H1 (cell line): Measurements from ENCODE around the gene SLC22A23. TPM values are rescaled to one million over a fixed set of nuclear protein-coding genes. Genes with fewer than 3 reads are reported as not detected.

Source experiments
- CTCF ChIA-PET: fragments of 300-600 bp; sonication (Branson Sonifier 250); formaldehyde crosslinking; loops from one replicate; lab custom pipeline; 2021; ENCODE audit not compliant: partially characterized antibody; lab: Charles Lee
- POLR2A ChIA-PET: fragments of 300-600 bp; sonication (Branson Sonifier 250); formaldehyde crosslinking; loops from one replicate; lab custom pipeline; 2021; ENCODE audit warnings: inconsistent platforms; ENCODE audit not compliant: partially characterized antibody; lab: Charles Lee
- DNase-seq, 2 experiments: peaks; one replicate each; pipeline versions ENCODE4 v3.0.0 to v3.0.0-alpha.2; 2010 to 2022; ENCODE audit warnings: low spot score in 2 of 2, low read depth in 1 of 2, mixed read lengths in 1 of 2
- FAIRE-seq: peaks from 2 replicates; lab custom pipeline; 2011; peaks lifted over from hg19 to GRCh38; lab: Jason Lieb, UNC
- H2AFZ ChIP-seq: 2 replicates; pipeline ENCODE4 v1.8.1; 2012; ENCODE audit warnings: low read length, inconsistent platforms
- H2AK5ac ChIP-seq: 2 replicates; pipeline ENCODE4 v1.6.1; 2013; ENCODE audit warnings: low read depth, low read length
- H2BK120ac ChIP-seq: replicated peaks from 2 replicates; pipeline ENCODE3; 2013; ENCODE audit warnings: low read depth, low read length, inconsistent platforms
- H2BK12ac ChIP-seq: 2 replicates; pipeline ENCODE4 v1.6.1; 2013; ENCODE audit warnings: low read depth, low read length
- H2BK15ac ChIP-seq: 2 replicates; pipeline ENCODE4 v1.6.1; 2013; ENCODE audit warnings: low read length
- H2BK20ac ChIP-seq: 2 replicates; pipeline ENCODE4 v1.6.1; 2013; ENCODE audit warnings: low read length
- H2BK5ac ChIP-seq: 2 replicates; pipeline ENCODE4 v1.6.1; 2013; ENCODE audit warnings: low read depth, low read length
- H3K14ac ChIP-seq: 2 replicates; pipeline ENCODE4 v1.6.1; 2013; ENCODE audit warnings: inconsistent platforms; ENCODE audit not compliant: insufficient read length
- H3K18ac ChIP-seq: 2 replicates; pipeline ENCODE4 v1.6.1; 2013; ENCODE audit warnings: low read length; ENCODE audit errors: extremely low read depth
- H3K23ac ChIP-seq: 2 replicates; pipeline ENCODE4 v1.6.1; 2013; ENCODE audit warnings: inconsistent platforms; ENCODE audit not compliant: insufficient read length
- H3K23me2 ChIP-seq: 2 replicates; pipeline ENCODE4 v1.6.1; 2013; ENCODE audit warnings: low read depth, low read length
- H3K27ac ChIP-seq: 2 replicates; pipeline ENCODE4 v1.6.1; 2011; ENCODE audit warnings: low read depth, low read length, inconsistent platforms
- H3K27me3 ChIP-seq, 4 experiments: replicated peaks in 1 of 4; 1 replicate in 1 of 4; 2 replicates in 3 of 4; pipeline versions ENCODE4 v1.6.1 to v1.8.1; 2011 to 2013; ENCODE audit warnings: low read length in 3 of 4, mild to moderate bottlenecking in 3 of 4, inconsistent platforms in 2 of 4, mixed read lengths in 2 of 4, moderate library complexity in 1 of 4; ENCODE audit not compliant: control insufficient read depth in 3 of 4, insufficient read depth in 3 of 4; ENCODE audit errors: extremely low read depth in 1 of 4
- H3K36me3 ChIP-seq, 4 experiments: 2 replicates each; pipeline versions ENCODE4 v1.6.1 to v1.8.1; 2011 to 2013; ENCODE audit warnings: mild to moderate bottlenecking in 4 of 4, low read length in 3 of 4, moderate library complexity in 2 of 4, control low read depth in 1 of 4, inconsistent platforms in 1 of 4; ENCODE audit not compliant: insufficient read depth in 4 of 4, control insufficient read depth in 2 of 4
- H3K4ac ChIP-seq: replicated peaks from 2 replicates; pipeline ENCODE3; 2013; ENCODE audit warnings: low read length, low read depth, mixed read lengths, inconsistent platforms; ENCODE audit not compliant: insufficient read length
- H3K4me1 ChIP-seq, 4 experiments: replicated peaks in 1 of 4; 1 replicate in 1 of 4; 2 replicates in 3 of 4; pipeline versions ENCODE4 v1.6.1 to v1.8.1; 2011 to 2013; ENCODE audit warnings: low read length in 3 of 4, inconsistent platforms in 2 of 4, mixed read lengths in 1 of 4; ENCODE audit not compliant: insufficient read depth in 4 of 4, control insufficient read depth in 3 of 4
- H3K4me2 ChIP-seq, 2 experiments: 2 replicates each; pipeline versions ENCODE4 v1.6.1 to v1.8.1; 2011 to 2013; ENCODE audit warnings: low read depth in 2 of 2, low read length in 2 of 2, control low read depth in 1 of 2, inconsistent platforms in 1 of 2, mild to moderate bottlenecking in 1 of 2; ENCODE audit not compliant: insufficient read depth in 1 of 2
- H3K4me3 ChIP-seq, 4 experiments: fragments of 200-600, 300-600 bp in 1 of 4; sonication (generic), shearing (Covaris generic), sonication (Bioruptor Twin) in 1 of 4; 2 replicates each; pipeline versions ENCODE4 v1.5.1 to v1.8.1; 2011 to 2016; ENCODE audit warnings: low read length in 4 of 4, low read depth in 3 of 4, control low read depth in 2 of 4, inconsistent platforms in 2 of 4, mild to moderate bottlenecking in 2 of 4, mixed read lengths in 1 of 4, moderate library complexity in 1 of 4; ENCODE audit not compliant: insufficient read depth in 2 of 4; ENCODE audit errors: extremely low read depth in 1 of 4
- H3K56ac ChIP-seq: replicated peaks from 2 replicates; pipeline ENCODE3; 2013; ENCODE audit warnings: low read depth, mild to moderate bottlenecking, mixed read lengths, low read length, inconsistent platforms; ENCODE audit not compliant: insufficient read length
- H3K79me1 ChIP-seq: 2 replicates; pipeline ENCODE4 v1.6.1; 2013; ENCODE audit warnings: low read depth, low read length, control low read depth
- H3K79me2 ChIP-seq, 2 experiments: 2 replicates each; pipeline versions ENCODE4 v1.6.1 to v1.8.1; 2012 to 2013; ENCODE audit warnings: low read length in 2 of 2, mild to moderate bottlenecking in 2 of 2, inconsistent platforms in 1 of 2; ENCODE audit not compliant: insufficient read depth in 2 of 2, control insufficient read depth in 1 of 2
- H3K9ac ChIP-seq, 4 experiments: replicated peaks in 1 of 4; 1 replicate in 1 of 4; 2 replicates in 3 of 4; pipeline versions ENCODE4 v1.6.1 to v1.8.1; 2011 to 2013; ENCODE audit warnings: low read depth in 3 of 4, low read length in 3 of 4, control low read depth in 2 of 4, mild to moderate bottlenecking in 2 of 4, moderate library complexity in 2 of 4, inconsistent platforms in 1 of 4; ENCODE audit errors: extremely low read depth in 1 of 4
- H3K9me3 ChIP-seq, 2 experiments: 2 replicates each; pipeline versions ENCODE4 v1.6.1 to v1.8.1; 2012 to 2013; ENCODE audit warnings: mild to moderate bottlenecking in 2 of 2, moderate library complexity in 2 of 2, control low read depth in 1 of 2, inconsistent platforms in 1 of 2, low read depth in 1 of 2, low read length in 1 of 2, mixed read lengths in 1 of 2; ENCODE audit not compliant: insufficient read depth in 2 of 2
- H4K20me1 ChIP-seq, 2 experiments: replicated peaks in 1 of 2; 2 replicates each; pipeline versions ENCODE3 to v1.8.1; 2011 to 2013; ENCODE audit warnings: inconsistent platforms in 2 of 2, low read length in 2 of 2, mild to moderate bottlenecking in 1 of 2; ENCODE audit not compliant: insufficient read depth in 2 of 2, control insufficient read depth in 1 of 2
- H4K5ac ChIP-seq: 2 replicates; pipeline ENCODE4 v1.6.1; 2013; ENCODE audit warnings: low read length, low read depth, mixed read lengths, inconsistent platforms; ENCODE audit not compliant: insufficient read length
- H4K8ac ChIP-seq: 2 replicates; pipeline ENCODE4 v1.8.0; 2013; ENCODE audit warnings: mild to moderate bottlenecking, moderate library complexity, low read length, inconsistent platforms; ENCODE audit not compliant: insufficient read depth; ENCODE audit errors: extremely low read depth
- H4K91ac ChIP-seq: replicated peaks from 2 replicates; pipeline ENCODE3; 2013; ENCODE audit warnings: low read length, mixed read lengths, inconsistent platforms; ENCODE audit not compliant: insufficient read length
- BRCA1 ChIP-seq: IDR thresholded peaks from 2 replicates; pipeline ENCODE4 v1.6.1; 2012; ENCODE audit warnings: low read depth, low read length, improper control_type of control experiment
- CHD2 ChIP-seq: IDR thresholded peaks from 2 replicates; pipeline ENCODE4 v1.6.1; 2012; ENCODE audit warnings: low read length, improper control_type of control experiment
- GABPA ChIP-seq: IDR thresholded peaks from 2 replicates; pipeline ENCODE4 v1.6.1; 2011; ENCODE audit warnings: mild to moderate bottlenecking, low read length, moderate library complexity, borderline replicate concordance; ENCODE audit not compliant: insufficient read depth
- JUND ChIP-seq: IDR thresholded peaks from 2 replicates; pipeline ENCODE4 v1.6.1; 2011; ENCODE audit warnings: mild to moderate bottlenecking, improper control_type of control experiment, low read length
- KDM5A ChIP-seq: fragments of 200-600 bp; IDR thresholded peaks from 2 replicates; pipeline ENCODE4 v1.7.1; 2012; ENCODE audit warnings: mild to moderate bottlenecking, low read length, inconsistent platforms, mixed read lengths
- MAX ChIP-seq: IDR thresholded peaks from 2 replicates; pipeline ENCODE4 v1.6.1; 2012; ENCODE audit warnings: inconsistent platforms
- POU5F1 ChIP-seq: IDR thresholded peaks from 2 replicates; pipeline ENCODE4 v1.6.1; 2011; ENCODE audit warnings: low read depth, mild to moderate bottlenecking, low read length, moderate library complexity
- RFX5 ChIP-seq: IDR thresholded peaks from 2 replicates; pipeline ENCODE4 v1.6.1; 2011; ENCODE audit warnings: low read depth, low read length, improper control_type of control experiment, borderline replicate concordance
- SIN3A ChIP-seq, 2 experiments: IDR thresholded peaks in 1 of 2; conservative IDR thresholded peaks in 1 of 2; 2 replicates each; pipeline ENCODE4 v1.6.1; 2011 to 2012; ENCODE audit warnings: low read length in 2 of 2, improper control_type of control experiment in 1 of 2, low read depth in 1 of 2, mild to moderate bottlenecking in 1 of 2
- SIRT6 ChIP-seq: IDR thresholded peaks from one replicate; pipeline ENCODE4 v1.7.1; 2012; ENCODE audit warnings: low read length, inconsistent platforms
- SP1 ChIP-seq: IDR thresholded peaks from 2 replicates; pipeline ENCODE4 v1.6.1; 2011; ENCODE audit warnings: low read depth, low read length
- WGBS, 2 experiments: shearing (Covaris generic) in 1 of 2; methylation state at CpG; one replicate each; pipeline versions ENCODE4 v1.1.6 to v1.1.7; 2013 to 2015; ENCODE audit warnings: low lambda C conversion rate in 2 of 2, mixed read lengths in 2 of 2, inconsistent platforms in 1 of 2, low coverage in 1 of 2, missing lambda C conversion rate in 1 of 2; ENCODE audit not compliant: insufficient replicate concordance in 2 of 2, insufficient coverage in 1 of 2, insufficient read length in 1 of 2; ENCODE audit errors: extremely low coverage in 1 of 2, missing lambda C conversion rate in 1 of 2; 5-methylcytosine and 5-hydroxymethylcytosine counted together
- polyA plus RNA-seq, 7 experiments: library from polyadenylated mRNA; depleted of rRNA in 3 of 7; stranded (reverse) in 5 of 7; unstranded in 2 of 7; fragments of >200 nt in 5 of 7; fragments of 200-250 nt in 2 of 7; gene quantifications; 1 replicate in 5 of 7; 2 replicates in 1 of 7; 4 replicates in 1 of 7; pipeline versions ENCODE4 v1.2.1 to v1.2.3, GENCODE V29; 2011 to 2013; ENCODE audit warnings: missing spikeins in 2 of 7, mixed read lengths in 2 of 7
- total RNA-seq: library from RNA; stranded (reverse); fragmentation: NEBNext Ultra II Directional; extraction: Animal tissue kit (Norgen Biotek cat#: 25700); gene quantifications from 2 replicates; pipeline ENCODE4 v1.2.1, GENCODE V29; 2021
- TF ChIP-seq, protein P1 (sequence below): IDR thresholded peaks from 2 replicates; pipeline ENCODE4 v1.6.1; 2011; ENCODE audit warnings: low read length, improper control_type of control experiment

The SLC22A23 gene
- total and polyA plus RNA-seq, 2 of the 8 experiments (the other 6 are each of a cell fraction or from before 2014, with no cell fraction given) = 9.9 to 38.4 TPM

- Histone ChIP-seq H4K8ac (no peak overlapping the region), H2BK120ac (no peak overlapping the region), H2BK12ac (no peak overlapping the region), H3K79me1 (no peaks in the 10 kb centered on the region; the same call in 1 of the 2 replicates), H2BK15ac (no peak overlapping the region), H3K27ac (no peak overlapping the region), H2AK5ac (no peak overlapping the region), H4K91ac (no peak overlapping the region), H3K4me1 (peaks cover 3 to 8% (median 5%) of the 10 kb centered on the region in 4 experiments; a peak in 4 of 7 replicates), H3K4me2 (no peak overlapping the region), H3K23ac (no peak overlapping the region), H3K23me2 (no peaks in the 10 kb centered on the region), H3K4me3 (no peak overlapping the region), H3K18ac (no peak overlapping the region), H2BK20ac (no peak overlapping the region), H3K79me2 (peaks cover 0 to 23% of the 10 kb centered on the region in 2 experiments; a peak in 3 of 4 replicates), H3K4ac (no peak overlapping the region), H4K5ac (no peak overlapping the region), H3K9ac (no peak overlapping the region), H4K20me1 (no peaks in the 10 kb centered on the region), H2AFZ (no peak overlapping the region), H3K36me3 (no peaks in the 10 kb centered on the region), H3K27me3 (no peaks in the 10 kb centered on the region), H3K56ac (no peak overlapping the region), H3K14ac (no peak overlapping the region), H2BK5ac (no peak overlapping the region), H3K9me3 (no peaks in the 10 kb centered on the region)
- 87% methylated on average over 6 of the region's 6 CpGs; no CpG with 5 or more reads in 1 of the 2 experiments for WGBS, 2 experiments
- DNase-seq = no peak
- no peak for FAIRE-seq
- CTCF ChIA-PET = interaction anchor here (1.0 to 3.6 kb wide), 5 partner anchors 10 to 129 kb away, joined by 3 to 17 read pairs (median 3); no protein-coding TSS in a partner anchor
- POLR2A ChIA-PET = no interaction called here
- TF ChIP-seq GABPA (no peak), SP1 (no peak), SIRT6 (no peak), CHD2 (no peak), KDM5A (no peak), BRCA1 (no peak), MAX (no peak), SIN3A (conservative IDR thresholded peaks at IDR 0.05 in 1 of 2, IDR thresholded peaks at IDR 0.05 in 1 of 2; ENCODE audit: low read depth in 1 of 2, low read length in 2 of 2) (no peak), RFX5 (no peak), POU5F1 (no peak), JUND (no peak)
- TF ChIP-seq, protein P1, sequence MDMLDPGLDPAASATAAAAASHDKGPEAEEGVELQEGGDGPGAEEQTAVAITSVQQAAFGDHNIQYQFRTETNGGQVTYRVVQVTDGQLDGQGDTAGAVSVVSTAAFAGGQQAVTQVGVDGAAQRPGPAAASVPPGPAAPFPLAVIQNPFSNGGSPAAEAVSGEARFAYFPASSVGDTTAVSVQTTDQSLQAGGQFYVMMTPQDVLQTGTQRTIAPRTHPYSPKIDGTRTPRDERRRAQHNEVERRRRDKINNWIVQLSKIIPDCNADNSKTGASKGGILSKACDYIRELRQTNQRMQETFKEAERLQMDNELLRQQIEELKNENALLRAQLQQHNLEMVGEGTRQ = no peak
Observed at GRCh38 chr6:3381233-3381921, 75.5 kb downstream of the SLC22A23 start.
